GM18858 (cell line): Measurements from ENCODE around the gene HRH1.
"Not testable (repeated sequence)": the region's sequence is repeated elsewhere in the genome, so short reads cannot be mapped to it uniquely, and the experiment has no call there.

ENCODE experiments used
- ATAC-seq: cut with Tn5 transposase; IDR thresholded peaks from one replicate; pipeline ENCODE4 v1.9.1; 2021; ENCODE audit not compliant: unreplicated experiment

HRH1 gene

DNA sequence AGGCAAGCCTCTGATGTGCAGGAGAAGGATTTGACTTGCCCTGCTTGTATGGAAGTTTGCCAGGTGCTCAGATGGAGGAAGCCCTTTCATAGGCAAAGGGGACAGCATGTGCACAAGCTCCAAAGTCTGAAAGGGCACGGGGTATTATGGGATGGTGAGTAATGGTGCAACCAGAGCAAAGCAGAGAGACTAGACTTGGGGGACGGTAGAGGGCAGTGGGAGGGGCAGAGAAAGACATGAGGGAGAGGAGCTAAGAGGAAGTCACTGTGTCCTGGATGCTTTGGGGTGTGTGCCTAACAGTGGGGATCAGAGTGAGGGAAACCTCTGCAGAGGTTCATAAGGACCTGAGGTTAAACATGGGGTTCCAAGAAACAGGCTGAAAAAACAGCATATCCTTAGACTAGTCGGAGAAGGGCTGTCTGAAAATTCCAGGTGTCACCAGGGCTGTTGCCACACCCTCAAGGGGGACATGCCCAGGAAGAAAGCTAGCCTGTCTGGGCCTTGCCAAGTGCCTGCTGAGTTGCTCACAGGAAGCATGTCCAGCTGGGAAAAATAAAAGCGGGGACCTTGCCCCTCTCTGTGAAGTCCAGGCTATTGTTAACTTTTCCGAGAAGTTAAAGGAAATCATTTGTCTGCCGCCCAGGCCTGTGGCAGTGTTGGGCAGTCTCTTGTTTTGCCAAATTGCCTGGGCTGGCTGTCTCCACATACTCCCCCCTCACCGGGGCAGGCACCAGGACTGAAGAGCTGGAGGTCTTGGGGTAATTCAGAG is 47.1 kb downstream of the HRH1 start:
- no peak for ATAC-seq

DNA sequence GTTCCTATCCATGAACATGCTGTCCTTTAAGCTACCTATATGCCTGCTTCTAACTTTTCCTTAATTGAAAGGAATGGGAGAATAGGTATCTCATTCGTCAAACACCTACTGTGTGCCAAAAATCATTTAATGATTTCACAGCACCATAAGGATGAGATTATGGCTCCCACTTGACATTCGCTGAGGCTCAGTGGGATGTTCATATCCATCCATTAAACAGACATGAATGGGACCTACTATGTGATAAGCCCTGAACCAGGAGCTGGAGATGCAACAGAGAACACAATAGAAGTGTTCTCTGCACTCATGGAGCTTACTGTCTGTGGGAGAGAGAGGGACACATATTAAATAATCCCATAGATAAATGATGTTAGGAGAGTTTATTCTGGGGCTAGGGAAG is 49.7 kb downstream of the HRH1 start:
- no peak for ATAC-seq

DNA sequence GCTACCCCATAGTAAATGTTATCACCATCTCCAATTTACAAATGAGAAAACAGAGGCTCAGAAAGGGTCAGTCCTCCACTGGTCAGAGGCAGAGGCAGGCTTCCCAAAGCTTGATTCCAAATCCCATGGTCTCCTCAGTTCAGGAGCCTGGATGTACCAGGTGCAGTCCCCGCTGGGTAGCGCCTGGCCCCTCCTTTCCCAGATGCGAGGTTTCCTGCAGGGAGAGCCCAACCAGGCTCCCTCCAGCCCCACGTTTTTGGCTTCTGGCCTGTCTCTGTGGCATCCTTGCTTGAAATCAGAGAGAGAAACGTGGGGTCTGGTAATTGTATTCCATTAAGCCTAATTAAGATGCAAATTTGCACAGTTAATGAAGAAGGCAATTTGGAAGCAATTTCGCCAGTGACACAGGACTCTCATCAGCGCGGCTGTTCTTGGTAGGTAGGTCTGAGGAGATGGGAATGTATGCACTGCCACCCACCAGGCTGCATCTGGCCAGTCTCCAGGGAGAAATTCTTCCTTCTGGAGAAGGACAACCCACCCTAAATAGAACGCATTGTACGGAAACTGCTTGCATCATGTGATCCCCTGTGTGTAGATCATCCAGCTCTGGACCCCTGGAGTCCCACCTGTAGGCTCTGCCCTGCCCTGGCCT is 50.5 kb downstream of the HRH1 start:
- ATAC-seq = no peak

DNA sequence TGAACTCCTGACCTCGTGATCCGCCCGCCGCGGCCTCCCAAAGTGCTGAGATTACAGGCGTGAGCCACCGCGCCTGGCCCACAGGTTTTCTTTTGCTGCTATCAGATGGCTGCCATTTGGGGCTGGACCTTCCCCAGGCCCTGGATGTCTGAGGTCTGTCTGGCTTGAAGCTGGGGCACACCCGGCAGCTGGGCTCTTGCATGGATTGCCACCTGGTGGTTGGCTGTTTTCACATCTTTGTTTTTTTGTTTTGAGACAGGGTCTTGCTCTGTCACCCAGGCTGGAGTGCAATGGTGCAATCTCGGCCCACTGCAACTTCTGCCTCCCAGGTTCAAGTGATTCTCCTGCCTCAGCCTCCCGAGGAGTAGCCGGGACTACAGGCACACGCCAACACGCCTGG is 51.6 kb downstream of the HRH1 start:
- not testable (repeated sequence) for ATAC-seq

DNA sequence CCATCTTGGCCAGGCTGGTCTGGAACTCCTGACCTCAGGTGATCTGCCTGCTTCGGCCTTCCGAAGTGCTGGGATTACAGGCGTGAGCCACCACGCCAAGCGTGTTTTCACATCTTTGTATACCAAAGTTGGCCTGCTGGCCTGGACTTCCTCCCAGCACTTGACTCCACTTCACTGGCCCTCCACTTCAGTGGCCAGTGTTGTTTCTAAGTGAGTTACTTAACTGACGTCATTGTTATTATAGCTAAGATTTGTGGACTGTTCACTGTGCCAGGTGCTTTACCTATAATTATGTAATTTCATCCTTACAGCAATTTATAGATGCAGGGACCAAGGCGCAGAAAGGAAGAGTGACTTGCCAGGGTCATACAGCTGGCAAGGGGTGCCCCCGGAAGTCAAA is 52.0 kb downstream of the HRH1 start:
- no peak for ATAC-seq

DNA sequence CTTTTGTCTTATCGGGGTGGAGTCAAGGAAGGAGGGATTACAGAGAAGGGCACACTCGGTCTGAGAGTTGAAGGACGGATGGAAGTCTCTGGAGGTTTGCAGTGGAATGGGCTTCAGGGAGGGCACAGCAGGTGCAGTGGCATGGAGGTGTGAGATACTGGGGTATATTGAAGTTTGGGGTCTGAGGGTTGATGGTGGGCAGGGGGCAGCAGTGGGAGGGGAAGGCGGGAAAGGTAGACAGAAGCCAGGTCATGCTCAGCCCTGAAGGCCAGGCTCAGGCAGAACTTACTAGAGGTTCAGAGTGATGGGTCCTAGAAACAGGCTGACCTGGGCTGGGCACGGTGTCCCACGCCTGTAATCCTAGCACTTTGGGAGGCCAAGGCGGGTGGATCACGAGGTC is 52.7 kb downstream of the HRH1 start:
- no peak for ATAC-seq

DNA sequence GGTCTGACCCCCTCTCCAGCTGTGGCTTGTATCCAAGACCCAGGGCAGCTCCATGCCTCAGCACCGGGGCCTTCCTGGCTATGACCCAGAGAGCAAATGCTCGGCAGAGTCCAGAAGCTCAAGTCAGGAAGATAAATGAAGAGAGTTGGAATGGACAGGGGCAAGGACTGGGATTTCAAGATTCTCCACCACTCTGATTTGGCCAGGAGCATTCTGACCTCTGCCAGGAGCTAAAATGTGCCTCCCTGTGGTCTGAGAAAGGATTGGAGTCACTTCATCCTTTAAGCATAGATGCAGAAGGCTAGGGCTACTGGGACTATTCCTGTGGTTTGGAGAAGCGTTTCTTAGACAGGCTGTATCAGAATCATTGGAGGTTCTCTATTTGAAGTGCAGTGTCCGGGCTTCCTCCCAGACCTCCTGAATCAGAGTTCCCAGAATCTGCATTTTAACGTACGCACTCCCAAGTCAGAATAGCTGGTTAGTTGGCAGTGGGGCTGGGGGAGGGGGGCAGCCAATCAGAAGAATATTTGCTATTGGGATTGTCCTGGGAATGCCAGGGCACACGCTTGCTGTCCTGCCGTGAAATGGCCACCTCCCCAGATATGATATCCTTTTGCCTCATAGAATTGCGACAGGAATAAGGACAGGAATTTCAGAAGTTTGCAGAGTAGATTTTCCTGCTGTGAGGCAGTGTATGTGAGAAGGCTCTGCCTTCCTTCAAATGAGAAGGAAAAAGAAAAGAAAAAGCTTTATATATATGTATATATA is 57.4 kb downstream of the HRH1 start:
- ATAC-seq = no peak

DNA sequence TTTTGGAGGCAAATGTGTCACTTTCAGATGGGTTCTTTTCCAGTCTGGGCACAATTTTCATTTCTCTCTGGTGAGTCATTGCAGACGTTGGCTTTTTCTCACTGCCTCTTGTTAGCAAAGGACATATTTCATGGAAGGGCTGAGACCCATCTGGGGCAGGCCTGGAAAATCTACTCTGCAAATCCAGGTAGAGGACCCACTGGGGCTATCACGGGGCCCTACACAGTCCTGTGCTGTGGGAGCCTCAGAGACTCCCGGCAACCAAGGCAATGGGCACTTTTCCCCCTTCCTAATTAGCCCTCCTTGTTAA is 58.0 kb downstream of the HRH1 start:
- ATAC-seq = no peak

DNA sequence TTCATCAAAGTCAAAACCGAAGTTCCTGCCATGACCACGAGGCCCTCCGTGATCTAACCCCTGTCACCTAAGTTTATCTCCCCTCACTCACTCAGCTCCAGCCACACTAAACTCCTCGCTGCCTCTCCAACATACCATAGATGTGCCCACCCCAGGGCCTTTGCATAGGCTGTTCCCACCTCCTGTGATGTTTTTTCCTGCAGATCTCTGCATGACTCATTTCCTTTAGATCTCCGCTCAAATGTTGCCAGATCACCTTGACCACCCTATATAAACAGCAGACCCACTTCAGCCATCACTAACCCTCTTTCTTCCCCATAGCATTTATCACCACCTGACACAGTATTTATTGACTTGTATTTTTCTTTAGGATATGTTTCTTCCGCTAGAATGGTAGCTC is 58.5 kb downstream of the HRH1 start:
- no peak for ATAC-seq

DNA sequence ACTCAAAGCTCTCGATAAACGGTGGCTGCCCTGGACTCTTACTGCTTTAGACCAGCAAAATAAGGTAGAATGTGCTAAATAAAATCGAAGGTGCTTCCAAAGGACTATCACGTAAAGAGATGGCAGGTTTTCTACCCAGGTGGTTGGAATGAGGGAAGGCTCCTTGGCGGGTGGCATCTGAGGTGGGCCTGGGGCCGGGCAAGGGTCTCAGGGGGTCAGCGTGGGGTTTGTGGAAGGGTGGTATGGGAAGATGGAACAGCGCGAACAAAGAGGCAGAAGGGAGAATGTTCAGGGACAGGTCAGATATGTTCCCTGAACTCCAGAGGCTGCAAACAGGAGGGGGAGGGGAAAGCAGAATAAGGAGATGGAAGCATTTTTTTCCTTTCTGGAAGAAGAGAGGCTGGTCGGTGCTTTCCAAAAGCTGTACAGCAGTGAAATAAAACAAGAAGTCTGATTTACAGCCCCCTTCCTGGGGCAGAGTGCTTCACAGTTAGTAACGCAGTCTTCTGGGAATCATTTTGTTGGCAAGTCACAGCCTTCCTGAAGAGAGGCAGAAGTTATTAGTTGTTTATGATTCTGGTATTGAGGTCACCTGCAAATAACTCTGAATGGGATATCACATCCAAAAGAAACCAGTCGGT is 59.6 kb downstream of the HRH1 start:
- ATAC-seq = no peak

DNA sequence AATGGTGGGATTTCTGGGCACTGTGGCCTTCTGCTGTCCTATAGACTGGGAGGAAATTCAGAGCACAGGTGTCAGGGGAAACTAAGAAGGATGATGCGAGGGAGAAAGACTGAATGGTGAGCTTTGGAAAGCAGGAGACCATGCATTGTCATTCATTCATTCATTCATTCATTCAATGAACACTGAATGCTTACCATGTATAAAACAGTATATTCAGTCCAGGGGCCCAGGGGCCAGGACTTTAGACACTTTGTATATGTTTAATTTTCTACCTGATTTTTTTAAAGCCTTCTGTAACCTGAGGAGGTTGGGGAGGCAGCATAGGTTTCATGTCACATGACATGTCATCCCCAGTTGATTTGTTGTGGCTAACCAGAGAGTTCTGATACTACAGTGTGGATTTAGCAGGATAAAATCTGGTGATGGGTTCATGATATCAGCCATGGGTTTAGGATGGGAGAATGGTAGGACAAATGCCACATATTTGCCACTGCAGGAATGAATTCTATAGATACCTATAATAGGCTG is 60.2 kb downstream of the HRH1 start:
- ATAC-seq = no peak

DNA sequence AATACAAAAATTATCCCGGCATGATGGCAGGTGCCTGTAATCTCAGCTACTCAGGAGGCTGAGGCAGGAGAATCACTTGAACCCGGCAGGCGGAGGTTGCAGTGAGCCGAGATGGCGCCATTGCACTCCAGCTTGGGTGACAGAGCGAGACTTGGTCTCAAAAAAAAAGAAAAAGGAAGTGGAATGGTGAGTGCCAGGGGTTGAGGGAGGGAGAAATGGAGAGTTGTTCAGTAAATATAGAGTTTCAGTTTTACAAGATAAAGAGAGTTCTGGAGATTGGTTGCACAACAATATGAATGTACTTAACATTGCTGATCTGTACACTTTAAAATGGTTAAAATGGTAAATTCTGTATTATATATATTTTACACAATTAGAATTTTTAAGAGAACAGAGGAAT is 63.1 kb downstream of the HRH1 start:
- not testable (repeated sequence) for ATAC-seq

DNA sequence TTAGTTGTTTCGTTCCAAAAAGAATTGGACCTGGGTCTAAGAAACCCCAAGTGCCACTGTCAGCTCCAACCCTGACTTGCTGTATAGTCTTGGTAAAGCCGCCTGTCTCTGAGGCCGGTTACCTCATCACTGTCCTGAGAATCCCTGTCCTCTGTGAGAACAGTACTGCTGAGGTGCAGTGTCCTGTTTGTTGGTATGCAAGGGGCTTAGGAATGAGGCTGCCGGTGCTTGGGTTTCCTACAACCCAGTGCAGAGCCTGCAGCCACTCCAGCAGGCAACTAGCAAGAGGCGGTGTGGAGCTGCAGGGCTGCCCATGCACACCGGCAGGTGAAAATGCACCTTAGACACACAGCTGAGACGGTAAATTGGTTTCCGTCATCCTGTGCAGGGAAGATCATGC is 65.9 kb downstream of the HRH1 start:
- ATAC-seq = no peak

DNA sequence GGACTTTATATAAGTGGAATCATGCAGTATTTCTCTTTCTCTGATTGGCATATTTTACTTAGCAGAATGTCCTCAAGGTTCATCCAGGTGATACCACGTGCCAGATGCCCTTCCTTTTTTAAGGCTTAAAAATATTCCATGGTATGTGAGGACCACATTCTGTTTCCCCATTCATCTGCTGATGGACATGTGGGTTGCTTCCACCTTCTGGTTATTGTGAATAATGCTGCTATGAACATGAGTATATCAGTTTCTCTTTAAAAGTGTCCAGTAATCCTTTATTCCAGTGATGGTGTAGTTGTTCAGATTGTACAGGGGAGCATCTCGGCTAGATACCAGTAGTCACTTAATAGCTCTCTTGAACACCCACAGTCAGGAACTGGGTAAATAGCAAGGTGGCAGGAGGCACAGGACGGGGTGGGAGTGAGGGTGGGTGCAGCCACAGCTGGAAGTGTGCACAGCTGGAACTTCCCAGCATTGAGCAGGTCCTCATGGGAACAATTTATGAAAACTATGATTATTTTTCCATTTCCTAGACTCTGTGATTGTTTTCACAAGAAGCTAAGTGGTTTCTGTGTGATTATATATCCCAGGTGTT is 67.6 kb downstream of the HRH1 start:
- ATAC-seq = no peak

DNA sequence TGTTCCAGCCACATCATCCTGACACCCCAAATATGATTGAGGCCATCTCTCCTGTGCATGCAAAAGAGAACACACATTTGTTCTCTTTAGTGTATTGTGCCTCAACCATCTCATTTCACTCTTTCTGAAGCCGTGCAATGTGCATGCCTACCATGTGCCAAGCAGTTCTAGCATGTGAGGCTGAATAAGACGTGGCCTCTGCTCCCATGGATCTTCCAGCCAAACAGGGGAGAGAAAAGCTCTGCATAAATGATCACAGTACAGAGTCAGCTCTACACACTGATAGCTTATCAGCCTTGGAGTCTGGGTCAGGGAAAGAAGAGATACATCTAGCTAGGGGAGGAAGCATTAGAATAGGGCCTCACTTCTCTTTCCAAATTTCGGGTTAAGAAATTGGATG is 69.7 kb downstream of the HRH1 start:
- no peak for ATAC-seq

DNA sequence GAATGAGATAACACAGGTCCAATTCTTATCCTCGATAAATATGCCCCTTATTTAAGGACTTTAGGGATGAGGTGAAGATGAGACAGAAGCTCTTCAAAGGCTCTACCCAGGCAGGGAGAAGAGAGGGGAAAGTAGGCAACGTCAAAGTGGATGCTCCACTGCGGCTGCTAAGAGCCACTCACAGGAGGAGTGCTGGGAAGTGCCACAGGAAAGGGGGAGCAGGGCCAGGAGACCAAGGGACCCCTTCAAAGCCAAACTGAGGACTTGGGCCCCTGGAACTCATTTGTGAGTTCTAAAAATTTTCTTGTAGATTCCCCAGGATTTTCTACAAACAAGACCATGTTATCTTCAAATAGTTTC is 70.6 kb downstream of the HRH1 start:
- ATAC-seq = no peak

DNA sequence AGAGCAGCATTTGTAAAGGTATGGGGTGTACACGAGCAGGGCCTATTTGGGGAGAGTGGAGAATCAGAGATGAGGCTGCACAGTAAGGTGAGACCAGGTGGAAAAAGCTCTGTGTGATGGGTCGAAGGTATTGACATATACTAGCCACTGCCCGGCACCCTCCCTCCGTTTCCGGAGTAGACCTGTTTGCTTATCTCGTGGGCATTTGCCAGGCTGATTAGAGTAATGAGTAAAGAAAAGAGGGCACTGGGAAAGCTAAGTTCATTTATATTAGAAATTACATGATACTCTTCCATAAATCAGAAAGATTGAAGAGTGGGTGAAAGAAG is 71.7 kb downstream of the HRH1 start:
- no peak for ATAC-seq

DNA sequence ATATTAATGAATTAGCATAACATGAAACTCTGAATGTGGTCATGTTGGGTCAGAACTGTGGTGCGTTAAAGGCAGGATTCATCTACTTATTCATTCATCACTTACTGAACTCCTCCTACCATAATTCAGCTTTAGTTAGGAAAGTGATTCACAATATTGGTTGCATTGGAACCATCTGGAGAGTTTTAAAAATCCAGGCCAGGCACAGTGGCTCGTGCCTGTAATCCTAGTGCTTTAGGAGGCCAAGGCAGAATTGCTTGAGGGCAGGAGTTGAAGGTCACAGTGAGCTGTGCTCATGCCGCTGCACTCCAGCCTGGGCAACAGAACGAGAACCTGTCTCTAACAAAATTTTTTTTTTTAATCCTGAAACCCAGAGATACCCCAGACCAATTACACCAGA is 73.7 kb downstream of the HRH1 start:
- ATAC-seq = no peak

DNA sequence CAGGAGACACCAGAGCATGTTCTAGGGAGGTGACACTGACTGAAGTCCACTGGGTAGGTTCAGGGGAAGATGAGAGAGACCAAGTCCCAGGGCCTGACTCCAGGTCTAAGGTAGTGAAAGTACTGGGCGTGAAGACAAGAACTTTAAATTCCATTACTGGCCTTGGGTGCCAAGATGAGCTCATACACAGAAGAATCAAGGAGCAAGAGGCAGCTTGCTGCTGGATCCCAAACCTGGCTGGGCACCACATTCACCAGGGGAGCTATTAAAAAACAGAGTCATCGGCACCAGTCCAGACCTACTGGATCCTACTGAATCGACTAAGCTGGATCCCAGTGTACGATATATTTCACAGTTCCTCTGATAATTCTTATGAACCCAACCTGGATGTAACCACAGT is 75.8 kb downstream of the HRH1 start:
- ATAC-seq = no peak

DNA sequence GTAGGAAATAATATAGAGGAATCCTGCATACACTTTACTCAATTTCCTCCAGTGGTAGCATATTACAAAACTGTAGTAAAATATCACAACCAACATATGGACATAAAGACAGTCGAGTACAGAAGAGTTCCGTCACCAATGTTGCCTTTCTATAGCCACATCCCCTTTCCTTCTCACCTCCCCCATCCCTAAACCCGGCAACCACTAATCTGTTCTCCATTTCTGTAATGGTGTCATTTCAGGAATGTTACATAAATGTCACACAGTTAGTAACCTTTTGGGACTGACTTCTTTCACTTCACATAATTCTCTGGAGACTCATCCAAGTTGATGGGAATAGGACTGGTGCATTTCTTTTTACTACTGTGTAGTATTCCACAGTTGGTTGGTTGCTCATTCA is 76.5 kb downstream of the HRH1 start:
- ATAC-seq = no peak

DNA sequence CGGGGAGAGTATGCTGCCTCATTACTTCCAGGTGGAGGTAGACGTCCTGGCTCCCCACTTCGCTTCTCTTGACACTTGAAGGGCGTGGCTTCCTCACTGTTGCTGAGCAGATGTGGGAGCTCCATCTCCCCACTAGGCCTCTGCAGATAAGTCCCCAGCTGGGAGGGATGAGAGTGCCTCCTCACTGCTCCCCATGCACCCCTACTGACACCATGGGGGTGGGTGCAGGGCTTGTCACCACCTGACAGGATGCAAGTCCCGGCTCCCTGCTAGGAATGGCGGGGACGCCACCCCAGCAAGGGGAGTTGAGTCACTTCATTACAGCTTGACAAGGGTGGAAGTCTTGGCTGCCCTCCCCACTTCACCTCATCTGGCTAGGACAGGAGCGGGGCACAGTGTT is 81.1 kb downstream of the HRH1 start:
- ATAC-seq = no peak
